HepG2 (cell line): Measurements from ENCODE around the gene RPLP2. TPM values are rescaled to one million over a fixed set of nuclear protein-coding genes. Genes with fewer than 3 reads are reported as not detected.
A peak's percentile ranks its signal among the peaks of the same experiment; 100 is the strongest.

Experiments used
- ARID4A ChIP-seq: sonication (generic); formaldehyde crosslinking; IDR thresholded peaks from 2 replicates; pipeline ENCODE4 v1.5.0; 2020; ENCODE audit warnings: mild to moderate bottlenecking, missing genetic modification reagents, borderline replicate concordance
- BORCS8-MEF2B ChIP-seq: sonication (generic); formaldehyde crosslinking; IDR thresholded peaks from 2 replicates; pipeline ENCODE4 v1.8.0; 2022; ENCODE audit warnings: mild to moderate bottlenecking, missing genetic modification reagents
- ELF4 ChIP-seq: sonication (generic); formaldehyde crosslinking; IDR thresholded peaks from 2 replicates; pipeline ENCODE4 v1.5.0; 2020; ENCODE audit warnings: missing genetic modification reagents, mild to moderate bottlenecking, moderate library complexity, borderline replicate concordance
- FOXP1 ChIP-seq, 2 experiments: fragments of 450-650 bp in 1 of 2; IDR thresholded peaks; 2 replicates each; pipeline ENCODE4 v1.6.1; 2017 to 2018; ENCODE audit warnings: antibody characterized with exemption in 1 of 2
- GABPA ChIP-seq, 2 experiments: IDR thresholded peaks; 2 replicates each; pipeline ENCODE4 v1.6.1; 2011 to 2016; ENCODE audit warnings: low read depth in 2 of 2, low read length in 1 of 2, missing biosample characterization in 1 of 2, missing genetic modification characterization in 1 of 2
- KAT7 ChIP-seq: IDR thresholded peaks from 2 replicates; pipeline ENCODE4 v1.6.1; 2018; ENCODE audit warnings: borderline replicate concordance, missing compliant biosample characterization
- KLF15 ChIP-seq: sonication (generic); formaldehyde crosslinking; IDR thresholded peaks from 2 replicates; pipeline ENCODE4 v1.8.1; 2023; ENCODE audit warnings: borderline replicate concordance, mild to moderate bottlenecking, inconsistent platforms, missing genetic modification reagents, mixed read lengths
- MAX ChIP-seq: IDR thresholded peaks from 2 replicates; pipeline ENCODE4 v1.6.1; 2012; ENCODE audit warnings: inconsistent platforms
- NFYC ChIP-seq: IDR thresholded peaks from 2 replicates; pipeline ENCODE4 v1.6.1; 2016; ENCODE audit warnings: missing genetic modification reagents, missing compliant biosample characterization
- NRL ChIP-seq: sonication (generic); formaldehyde crosslinking; IDR thresholded peaks from 2 replicates; pipeline ENCODE4 v1.5.0; 2020; ENCODE audit warnings: missing genetic modification reagents, mild to moderate bottlenecking, moderate library complexity, borderline replicate concordance
- RCOR2 ChIP-seq: IDR thresholded peaks from 2 replicates; pipeline ENCODE4 v1.6.1; 2016; ENCODE audit warnings: missing biosample characterization, missing genetic modification reagents
- SMYD3 ChIP-seq: sonication (generic); formaldehyde crosslinking; IDR thresholded peaks from 2 replicates; pipeline ENCODE4 v1.8.1; 2023; ENCODE audit warnings: mild to moderate bottlenecking, missing genetic modification reagents
- SOX6 ChIP-seq, 2 experiments: fragments of 450-650 bp in 1 of 2; sonication (generic) in 1 of 2; formaldehyde crosslinking in 1 of 2; IDR thresholded peaks; 2 replicates each; pipeline versions ENCODE4 v1.4.0 to v1.6.1; 2017 to 2020; ENCODE audit warnings: antibody characterized with exemption in 1 of 2, mild to moderate bottlenecking in 1 of 2, missing genetic modification reagents in 1 of 2
- TBX3 ChIP-seq: fragments of 450-650 bp; IDR thresholded peaks from 2 replicates; pipeline ENCODE4 v1.6.1; 2017; ENCODE audit warnings: antibody characterized with exemption, mild to moderate bottlenecking, inconsistent platforms, borderline replicate concordance
- TFDP1 ChIP-seq: IDR thresholded peaks from 2 replicates; pipeline ENCODE4 v1.6.1; 2016; ENCODE audit warnings: missing compliant biosample characterization, missing genetic modification reagents, borderline replicate concordance
- ZFP36L1 ChIP-seq: sonication (generic); formaldehyde crosslinking; IDR thresholded peaks from 2 replicates; pipeline ENCODE4 v1.8.0; 2022; ENCODE audit warnings: mild to moderate bottlenecking, missing genetic modification reagents, moderate library complexity
- ZNF101 ChIP-seq: sonication (generic); formaldehyde crosslinking; IDR thresholded peaks from 2 replicates; pipeline ENCODE4 v1.4.0; 2020; ENCODE audit warnings: mild to moderate bottlenecking, low read depth, missing genetic modification reagents, borderline replicate concordance
- ZNF326 ChIP-seq: sonication (generic); formaldehyde crosslinking; IDR thresholded peaks from 2 replicates; pipeline ENCODE4 v1.4.0; 2020; ENCODE audit warnings: missing genetic modification reagents, borderline replicate concordance
- ZNF563 ChIP-seq: sonication (generic); formaldehyde crosslinking; IDR thresholded peaks from 2 replicates; pipeline ENCODE4 v1.8.0; 2022; ENCODE audit warnings: mild to moderate bottlenecking, moderate library complexity, missing genetic modification reagents
- ZNF614 ChIP-seq: IDR thresholded peaks from 2 replicates; pipeline ENCODE4 v1.6.1; 2018; ENCODE audit warnings: missing biosample characterization, missing genetic modification reagents, inconsistent platforms, borderline replicate concordance
- ZNF816 ChIP-seq: sonication (generic); formaldehyde crosslinking; IDR thresholded peaks from 2 replicates; pipeline ENCODE4 v1.8.0; 2022; ENCODE audit warnings: missing genetic modification reagents, mild to moderate bottlenecking, borderline replicate concordance
- polyA plus RNA-seq, 8 experiments: library from polyadenylated mRNA; depleted of rRNA in 3 of 8; stranded (reverse) in 7 of 8; unstranded in 1 of 8; fragments of >200 nt; fragmentation: Illumina TruSeq in 4 of 8; extraction: Trizol in 4 of 8; gene quantifications; 2 replicates each; pipeline versions ENCODE4 v1.2.1 to v1.2.3, GENCODE V29; 2011 to 2016; ENCODE audit warnings: low read depth in 4 of 8, missing spikeins in 1 of 8, mixed read lengths in 1 of 8; ENCODE audit not compliant: insufficient read depth in 1 of 8
- total RNA-seq, 5 experiments: library from RNA; depleted of rRNA; stranded (reverse); fragments of >200 nt; fragmentation: Illumina TruSeq; extraction: Trizol; gene quantifications; 2 replicates each; pipeline ENCODE4 v1.2.3, GENCODE V29; 2016; ENCODE audit warnings: low read depth in 1 of 5

The RPLP2 gene
- total and polyA plus RNA-seq, 2 of the 13 experiments (the other 11 are each of a cell fraction or from before 2014, with no cell fraction given): 978 to 2,106 TPM

DNA sequence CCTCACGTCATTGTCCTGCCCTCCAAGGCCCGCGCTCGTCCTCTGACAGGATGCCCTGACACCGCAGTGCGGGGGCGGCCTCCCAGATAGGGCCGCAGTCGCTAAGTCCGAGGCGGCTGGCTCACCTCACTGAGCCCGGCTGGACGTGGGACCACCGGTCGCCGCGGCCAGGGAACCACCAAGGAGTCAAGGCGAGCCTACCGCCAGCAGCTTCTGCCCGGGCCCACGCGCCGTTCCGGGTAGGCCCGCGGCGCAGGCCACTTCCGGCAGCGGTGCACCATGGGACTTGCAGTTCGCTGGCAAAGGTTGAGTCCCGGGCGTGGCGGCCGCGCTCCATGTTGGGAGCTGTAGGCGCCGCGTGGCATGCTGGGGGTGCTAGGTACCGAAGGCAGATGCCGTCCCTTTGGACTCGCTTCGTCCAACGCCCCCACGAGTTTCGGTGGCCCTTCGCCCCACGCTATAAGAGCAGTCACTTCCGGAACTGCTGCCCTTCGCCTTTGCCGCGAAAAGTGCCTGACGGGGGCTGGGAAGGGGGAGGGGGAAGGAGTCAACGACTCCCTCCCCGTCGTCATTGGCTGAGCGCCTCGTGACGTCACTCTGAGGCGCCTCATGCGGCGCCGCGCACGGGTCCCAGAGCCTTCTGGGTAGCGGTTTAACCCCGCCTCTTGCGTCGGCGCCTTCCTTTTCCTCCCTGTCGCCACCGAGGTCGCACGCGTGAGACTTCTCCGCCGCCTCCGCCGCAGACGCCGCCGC, at the start of gene RPLP2 (continued):
- TF ChIP-seq ARID4A (CRISPR knock-in tag): peak; percentile 97
- no peak for TF ChIP-seq SOX6 (IDR thresholded peaks at IDR 0.05)
- TF ChIP-seq SOX6 (CRISPR knock-in tag; IDR thresholded peaks at IDR 0.05): peak; percentile 73
- TF ChIP-seq MAX: peak; percentile 93
- peak; percentile 80 for TF ChIP-seq NRL
- TF ChIP-seq ZNF816 (CRISPR knock-in tag): peak; percentile 87; the same call in 1 of the 2 replicates
- TF ChIP-seq KAT7 (CRISPR knock-in tag): peak; percentile 61; the same call in 1 of the 2 replicates
- TF ChIP-seq BORCS8-MEF2B (CRISPR knock-in tag): peak; percentile 92; the same call in 1 of the 2 replicates
- peak; percentile 27 for TF ChIP-seq TBX3
- peak; percentile 83 for TF ChIP-seq TFDP1 (CRISPR knock-in tag)
- TF ChIP-seq ELF4 (CRISPR knock-in tag): peak; percentile 90; the same call in 1 of the 2 replicates
- TF ChIP-seq NFYC: peak; percentile 90
- TF ChIP-seq ZNF101 (CRISPR knock-in tag): peak; percentile 84; the same call in 1 of the 2 replicates
- peak; percentile 68; the same call in 1 of the 2 replicates for TF ChIP-seq SMYD3 (CRISPR knock-in tag)
- no peak for TF ChIP-seq FOXP1 (IDR thresholded peaks at IDR 0.05)
- no peak for TF ChIP-seq FOXP1 (CRISPR knock-in tag; IDR thresholded peaks at IDR 0.05)
- TF ChIP-seq KLF15 (CRISPR knock-in tag): peak; percentile 57; the same call in 1 of the 2 replicates
- peak; percentile 64; the same call in 1 of the 2 replicates for TF ChIP-seq ZFP36L1 (CRISPR knock-in tag)
- TF ChIP-seq GABPA (IDR thresholded peaks at IDR 0.05; ENCODE audit: low read depth, low read length): no peak
- TF ChIP-seq GABPA (CRISPR knock-in tag; IDR thresholded peaks at IDR 0.05; ENCODE audit: low read depth): peak; percentile 92
- peak; percentile 87 for TF ChIP-seq ZNF563 (CRISPR knock-in tag)
- TF ChIP-seq RCOR2 (CRISPR knock-in tag): no peak
- no peak for TF ChIP-seq ZNF326
- TF ChIP-seq ZNF614 (CRISPR knock-in tag): peak; percentile 76; the same call in 1 of the 2 replicates
